Globus pallidus (tissue), 1 donor: ENCODE data around the gene ACACA.

Source experiments
- DNase-seq: peaks from one replicate; pipeline ENCODE4 v3.0.0-alpha.2; 2015; ENCODE audit warnings: low spot score

The ACACA gene

DNA sequence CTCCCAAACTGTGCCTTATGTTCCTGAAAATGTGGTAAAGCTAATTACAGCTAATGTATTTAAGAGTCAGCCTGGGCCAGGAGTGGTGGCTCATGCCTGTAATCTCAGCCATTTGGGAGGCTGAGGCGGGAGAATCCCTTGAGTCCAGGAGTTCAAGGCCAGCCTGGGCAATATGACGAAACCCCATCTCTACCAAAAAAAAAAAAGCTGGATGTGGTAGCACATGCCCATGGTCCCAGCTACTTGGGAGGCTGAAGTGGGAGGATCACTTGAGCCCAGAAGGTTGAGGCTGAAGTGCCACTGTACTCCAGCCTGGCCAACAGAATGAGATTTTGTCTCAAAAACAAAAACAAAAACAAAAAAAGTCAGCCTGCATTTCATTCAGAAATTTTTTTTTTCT, 64.0 kb downstream of the ACACA start:
- DNase-seq: no peak

DNA sequence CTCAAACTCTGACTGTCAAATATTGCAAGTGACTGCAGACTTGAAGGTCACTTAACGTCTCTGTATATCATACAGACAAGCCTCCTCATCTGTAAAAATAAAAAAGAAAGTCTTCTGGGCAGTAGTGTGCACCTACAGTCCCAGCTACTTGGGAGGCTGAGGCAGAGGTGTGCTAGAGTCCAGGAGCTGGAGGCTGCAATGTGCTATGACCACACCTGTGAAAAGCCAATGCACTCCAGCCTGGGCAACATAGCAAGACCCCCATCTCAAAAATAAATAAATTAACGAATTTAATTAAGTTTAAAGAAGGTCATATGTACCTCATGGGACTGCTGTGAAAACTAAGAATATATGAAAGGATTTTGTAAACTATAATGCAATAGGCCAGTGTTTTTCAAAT, 65.8 kb downstream of the ACACA start:
- no peak for DNase-seq

DNA sequence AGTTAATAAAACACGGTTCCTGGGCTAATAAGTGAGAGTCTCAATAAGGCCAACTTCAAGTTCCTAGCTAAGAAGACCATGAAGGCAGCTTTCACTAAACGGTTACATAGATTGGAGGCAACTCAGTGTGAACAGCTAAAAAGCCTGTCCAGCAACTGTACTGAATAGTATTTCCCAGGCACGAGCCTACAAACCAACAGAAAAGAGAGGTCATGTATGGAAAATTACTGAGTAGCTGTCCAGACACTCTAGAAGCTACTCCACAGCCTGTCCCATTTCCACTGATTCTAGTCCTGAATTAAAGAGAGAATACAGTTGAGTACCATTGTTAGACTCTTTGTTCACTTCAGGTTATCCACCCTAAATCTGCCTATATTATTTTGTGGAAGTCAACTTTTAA, 67.3 kb downstream of the ACACA start:
- no peak for DNase-seq

DNA sequence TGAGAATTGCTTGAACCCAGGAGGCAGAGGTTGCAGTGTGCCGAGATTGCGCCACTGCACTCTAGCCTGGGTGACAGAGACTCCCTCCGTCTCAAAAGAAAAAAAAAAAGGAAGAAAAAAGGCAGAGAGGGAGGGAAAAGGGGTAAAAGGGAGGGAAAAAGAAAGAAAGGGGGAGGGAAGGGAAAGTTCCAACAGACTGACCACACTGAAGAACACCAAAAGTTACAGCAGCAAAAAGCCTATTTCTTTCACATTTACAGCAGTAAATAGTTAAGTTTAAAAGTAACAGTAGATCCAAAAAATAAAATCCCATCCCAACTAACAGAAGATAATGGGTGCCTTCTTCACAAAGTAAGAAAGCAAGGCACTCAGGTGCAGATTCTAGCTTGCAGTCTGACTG, 67.8 kb downstream of the ACACA start:
- DNase-seq: no peak

DNA sequence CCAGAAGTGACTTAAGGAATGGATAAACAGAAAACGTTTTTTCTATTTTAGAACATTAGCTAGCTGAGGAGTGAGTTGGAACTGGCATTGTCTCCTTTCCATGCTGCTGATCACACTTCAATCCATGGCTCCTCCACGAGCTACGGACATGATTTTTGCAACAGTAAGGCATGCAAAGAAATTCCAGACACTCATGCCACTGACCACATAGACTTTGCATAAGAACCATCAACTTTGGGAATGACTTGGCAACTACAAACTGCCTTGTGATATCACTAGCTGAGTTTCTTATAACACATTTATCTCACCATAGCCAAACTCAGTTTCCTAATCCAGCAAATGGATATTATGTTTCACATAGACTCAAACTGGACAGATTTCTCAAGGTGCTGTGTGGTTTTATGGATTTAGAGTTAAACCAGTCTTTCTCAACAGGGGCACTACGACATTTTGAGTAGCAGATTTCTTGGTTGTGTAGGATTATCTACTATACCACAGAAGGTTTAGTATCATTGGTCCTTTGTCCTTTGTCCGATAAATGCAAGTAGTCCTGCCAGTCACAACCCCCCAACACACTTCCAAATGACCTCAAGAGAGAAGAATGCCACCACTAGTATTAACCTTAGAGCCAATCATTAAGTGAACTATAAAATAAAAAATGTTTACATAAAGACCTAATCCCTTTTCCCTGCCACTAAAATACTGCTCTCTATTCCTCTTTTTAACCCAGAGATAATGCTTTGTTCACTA, 79.1 kb downstream of the ACACA start:
- DNase-seq: no peak

DNA sequence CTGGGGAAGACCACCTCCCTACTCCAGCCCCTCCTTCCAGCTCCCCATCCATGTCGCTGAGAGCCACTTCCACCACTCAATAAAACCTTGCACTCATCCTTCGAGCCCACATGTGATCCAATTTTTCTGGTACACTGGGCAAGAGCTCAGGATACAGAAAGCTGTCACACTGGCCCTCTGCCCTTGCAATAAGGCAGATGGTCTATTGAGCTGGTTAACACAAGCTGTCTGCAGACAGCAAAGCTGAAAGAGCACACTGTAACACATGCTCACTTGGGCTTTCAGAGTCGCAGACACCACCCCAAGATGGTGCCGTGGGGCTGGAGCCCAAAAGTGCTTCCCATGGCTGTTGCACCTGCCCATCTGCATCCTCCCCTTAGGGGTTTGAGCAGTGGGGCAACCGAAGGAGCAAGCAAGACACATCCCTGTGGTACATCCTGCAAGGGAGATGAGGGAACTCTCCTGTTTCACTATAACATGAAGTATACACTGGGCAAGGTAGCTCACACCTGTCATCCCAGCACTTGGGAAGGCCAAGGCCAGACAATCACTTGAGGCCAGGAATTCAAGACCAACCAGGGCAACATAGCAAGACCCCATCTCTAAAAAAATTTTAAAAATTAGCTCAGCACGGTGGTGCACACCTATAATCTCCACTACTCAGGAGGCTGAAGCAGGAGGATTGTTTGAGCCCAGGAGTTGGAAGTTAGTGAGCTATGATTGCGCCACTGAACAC, 83.6 kb downstream of the ACACA start:
- DNase-seq: peak; percentile 21

DNA sequence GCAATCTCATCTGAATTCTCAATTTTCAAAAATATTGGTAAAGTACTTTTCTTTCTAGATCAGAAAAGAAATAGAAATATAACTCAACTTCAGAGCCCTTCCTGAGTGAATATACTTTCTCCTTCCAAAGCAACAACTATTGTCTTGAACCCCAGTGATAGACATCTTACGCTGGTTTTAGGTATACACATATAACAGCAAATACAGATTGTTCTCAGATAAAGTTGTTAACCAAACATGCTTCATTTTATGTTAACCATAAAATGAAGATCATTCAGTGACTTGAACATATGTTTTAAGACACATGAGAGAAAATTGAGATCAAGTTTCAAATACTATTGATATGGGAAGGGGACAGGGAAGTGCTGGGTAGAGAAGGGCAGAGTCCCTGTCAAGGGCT, 84.5 kb downstream of the ACACA start:
- no peak for DNase-seq

DNA sequence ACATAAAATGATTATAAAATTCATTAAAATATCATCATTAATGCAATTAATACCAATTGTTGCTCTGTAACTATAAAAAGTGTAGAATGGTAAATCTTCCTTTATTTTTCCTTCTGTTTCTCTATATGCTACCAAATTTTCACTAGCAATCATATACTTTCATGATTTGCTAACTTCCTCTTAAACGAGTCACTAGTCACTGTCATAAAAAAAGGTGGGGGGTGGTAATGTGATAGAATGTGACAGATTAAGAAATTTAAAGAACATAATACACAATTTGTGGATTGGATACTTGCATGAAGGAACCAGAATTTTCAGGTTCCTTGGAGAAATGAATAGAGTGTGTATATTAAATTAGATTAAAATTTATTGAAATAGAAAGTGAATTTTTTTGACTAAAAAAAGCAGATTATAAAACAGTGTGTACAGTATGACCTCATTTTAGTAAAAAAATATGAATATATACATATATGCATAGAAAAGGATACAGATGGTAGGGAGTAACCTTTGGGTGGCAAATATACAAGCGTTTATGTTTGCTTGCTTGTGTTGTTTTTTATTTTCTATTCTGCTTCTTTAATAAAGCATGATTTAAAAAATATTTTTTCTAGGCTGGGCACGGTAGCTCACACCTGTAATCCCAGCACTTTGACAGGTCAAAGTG, 87.6 kb downstream of the ACACA start:
- no peak for DNase-seq

DNA sequence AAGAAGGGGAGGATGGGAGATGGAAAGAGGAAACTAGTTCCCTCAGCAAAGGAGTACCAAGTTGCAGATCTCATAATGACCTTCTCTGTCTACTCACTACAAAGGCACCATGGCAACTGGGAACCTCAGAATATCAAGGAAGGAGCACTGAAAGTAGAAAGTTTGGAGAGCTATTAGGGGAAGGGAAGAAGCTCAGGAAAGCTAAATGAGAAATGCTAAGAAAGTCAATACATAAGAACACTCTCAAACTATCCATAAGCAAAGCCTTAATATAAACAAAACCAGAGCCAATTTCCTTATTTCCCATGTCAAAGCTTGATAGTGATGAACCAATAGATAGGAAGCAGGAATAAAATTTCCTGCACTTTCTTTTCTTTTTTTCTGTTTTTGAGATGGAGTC, 88.8 kb downstream of the ACACA start:
- DNase-seq: no peak

DNA sequence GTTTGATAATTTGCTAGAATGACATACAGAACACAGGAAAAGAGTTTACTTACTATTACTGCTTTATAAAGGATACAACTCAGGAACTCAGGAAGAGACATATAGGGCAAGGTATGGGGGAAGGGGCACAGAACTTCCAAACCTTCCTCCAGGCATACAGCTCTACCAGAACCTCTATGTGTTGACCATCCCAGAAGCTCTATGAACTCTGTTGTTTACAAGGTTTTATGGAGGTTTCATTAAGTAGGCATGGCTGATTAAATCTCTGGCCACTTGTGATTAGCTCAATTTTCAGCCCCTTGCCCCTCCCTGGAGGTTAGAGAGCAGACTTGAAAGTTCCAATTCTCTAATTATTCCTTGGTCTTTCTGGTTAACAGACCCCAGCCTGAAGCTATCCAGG, 91.0 kb downstream of the ACACA start:
- no peak for DNase-seq

DNA sequence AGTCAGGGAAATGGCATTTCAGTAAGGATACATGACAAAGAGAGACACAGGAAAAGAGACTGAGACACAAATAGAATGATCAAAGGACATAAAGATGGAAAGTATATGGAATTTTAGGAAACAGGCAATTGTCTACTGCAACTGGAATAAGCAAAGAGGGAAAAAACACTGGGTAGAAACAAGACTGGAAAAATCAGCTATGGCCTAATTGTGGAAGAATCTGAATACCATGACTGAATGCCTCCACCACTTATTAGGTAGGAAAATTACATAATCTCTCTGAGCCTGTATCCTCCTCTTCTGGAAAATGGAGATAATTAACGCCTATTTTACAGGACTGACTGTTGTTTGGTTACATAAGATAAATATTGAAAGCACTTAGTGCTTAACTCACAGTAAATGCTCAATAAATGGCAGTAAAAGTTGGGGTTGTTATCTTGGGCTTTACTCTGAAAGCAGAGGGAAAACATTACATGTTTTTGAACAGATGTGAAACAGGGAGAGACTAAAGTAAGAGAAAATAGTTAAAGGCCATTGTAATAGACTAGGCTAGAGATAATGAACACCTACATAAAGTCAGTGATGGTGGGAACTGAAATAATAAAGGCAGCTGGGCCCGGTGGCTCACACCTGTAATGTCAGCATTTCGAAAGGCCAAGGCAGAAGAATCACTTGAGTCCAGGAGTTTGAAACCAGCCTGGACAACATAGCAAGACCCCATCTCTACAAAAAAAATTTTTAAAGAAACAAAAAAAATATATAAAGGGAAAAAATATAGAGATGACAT, 94.3 kb downstream of the ACACA start:
- no peak for DNase-seq

DNA sequence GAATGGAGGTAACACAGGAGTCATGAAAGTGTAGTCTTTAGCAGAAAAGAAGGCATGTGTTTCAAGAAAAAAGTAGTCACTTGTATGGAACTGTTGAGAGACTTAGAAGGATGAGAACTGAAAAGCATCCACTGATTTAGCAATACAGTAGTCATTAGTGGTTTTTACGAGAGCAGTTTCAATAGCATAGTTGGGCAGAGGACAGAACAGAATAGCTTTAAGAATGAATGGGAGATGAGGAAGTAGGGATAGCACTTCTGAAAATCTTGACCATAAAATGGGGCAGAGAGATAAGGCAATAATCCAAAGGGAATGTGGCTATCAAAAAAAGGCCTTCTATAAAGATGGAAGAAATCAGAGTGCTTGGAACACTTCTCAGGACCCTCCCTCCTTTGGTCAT, 95.7 kb downstream of the ACACA start:
- DNase-seq: no peak

DNA sequence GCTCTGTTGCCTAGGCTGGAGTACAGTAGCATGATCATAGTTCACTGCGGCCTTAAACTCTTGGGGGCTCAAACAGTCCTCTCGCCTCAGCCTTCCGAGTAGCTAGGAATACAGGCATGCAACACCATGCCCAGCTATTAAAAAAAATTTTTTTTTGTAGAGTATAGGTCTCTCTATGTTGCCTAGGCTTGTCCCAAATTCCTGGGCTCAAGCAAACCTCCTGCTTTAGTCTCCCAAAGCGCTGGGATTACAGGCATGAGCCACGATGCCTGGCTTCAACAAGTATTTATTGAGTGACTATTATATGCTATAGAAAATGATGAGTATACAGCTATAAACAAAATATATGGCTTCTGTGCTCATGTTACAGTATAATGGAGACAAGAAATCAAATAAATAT, 97.6 kb downstream of the ACACA start:
- DNase-seq: no peak

DNA sequence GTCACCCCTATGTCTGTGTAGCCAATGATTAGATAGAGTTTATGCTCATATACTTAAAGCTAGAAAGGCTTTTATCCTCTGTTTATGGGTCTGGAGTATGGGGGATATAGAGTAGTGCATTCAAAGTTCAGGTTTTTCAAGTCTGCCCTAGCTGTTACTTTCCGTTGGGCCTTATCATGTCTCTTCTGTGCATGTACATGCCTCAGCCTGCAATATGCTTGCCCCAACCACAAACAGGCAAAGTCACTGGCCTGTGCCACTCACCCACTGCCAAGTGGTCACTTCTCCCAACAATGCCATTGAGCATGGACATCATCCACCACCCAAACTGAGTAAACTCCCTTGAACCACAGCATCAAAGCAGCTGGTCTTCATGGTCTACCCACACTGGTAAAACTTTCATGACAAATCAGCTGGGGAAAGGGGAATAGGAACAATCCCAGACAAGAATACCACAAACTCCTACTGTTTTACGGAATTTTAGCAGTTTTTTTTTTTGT, 101.2 kb downstream of the ACACA start:
- no peak for DNase-seq

DNA sequence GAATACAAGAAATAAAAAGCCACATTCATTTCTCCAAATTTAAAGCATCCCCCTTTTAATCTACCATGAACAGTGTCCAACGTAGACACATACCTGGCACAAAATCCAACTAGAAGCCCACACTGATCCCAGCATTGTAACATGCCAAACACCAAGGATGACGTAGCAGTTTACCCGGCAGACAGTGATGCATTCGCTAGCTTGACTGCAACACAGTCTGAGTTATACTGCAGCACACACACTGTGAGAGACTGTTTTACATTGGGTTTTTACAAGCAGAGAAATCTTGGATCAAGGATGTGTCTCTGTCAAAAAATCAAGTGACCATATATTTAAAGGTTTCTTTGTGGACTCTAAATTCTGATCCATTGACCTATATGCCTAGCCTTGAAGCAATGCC, 105.3 kb downstream of the ACACA start:
- DNase-seq: peak; percentile 51

DNA sequence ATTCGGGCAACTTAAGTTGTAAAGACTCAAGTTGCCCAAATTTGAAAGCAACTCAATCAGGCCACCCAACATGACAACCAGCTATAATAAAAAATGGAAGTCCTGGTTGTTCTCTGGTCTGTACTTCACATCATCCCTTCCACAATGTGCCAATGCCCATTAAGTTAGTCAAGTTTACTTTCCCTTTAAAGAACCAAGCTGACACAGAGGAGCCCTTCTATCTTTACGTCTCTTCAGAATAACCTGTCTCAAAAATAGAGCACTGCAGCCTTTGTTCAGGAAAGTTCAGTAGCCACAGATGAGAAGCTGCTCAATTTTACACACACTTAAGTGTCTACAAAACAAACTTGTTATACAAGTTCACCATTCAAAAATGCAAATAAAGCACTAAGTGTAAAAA, 106.0 kb downstream of the ACACA start:
- DNase-seq: peak; percentile 20

DNA sequence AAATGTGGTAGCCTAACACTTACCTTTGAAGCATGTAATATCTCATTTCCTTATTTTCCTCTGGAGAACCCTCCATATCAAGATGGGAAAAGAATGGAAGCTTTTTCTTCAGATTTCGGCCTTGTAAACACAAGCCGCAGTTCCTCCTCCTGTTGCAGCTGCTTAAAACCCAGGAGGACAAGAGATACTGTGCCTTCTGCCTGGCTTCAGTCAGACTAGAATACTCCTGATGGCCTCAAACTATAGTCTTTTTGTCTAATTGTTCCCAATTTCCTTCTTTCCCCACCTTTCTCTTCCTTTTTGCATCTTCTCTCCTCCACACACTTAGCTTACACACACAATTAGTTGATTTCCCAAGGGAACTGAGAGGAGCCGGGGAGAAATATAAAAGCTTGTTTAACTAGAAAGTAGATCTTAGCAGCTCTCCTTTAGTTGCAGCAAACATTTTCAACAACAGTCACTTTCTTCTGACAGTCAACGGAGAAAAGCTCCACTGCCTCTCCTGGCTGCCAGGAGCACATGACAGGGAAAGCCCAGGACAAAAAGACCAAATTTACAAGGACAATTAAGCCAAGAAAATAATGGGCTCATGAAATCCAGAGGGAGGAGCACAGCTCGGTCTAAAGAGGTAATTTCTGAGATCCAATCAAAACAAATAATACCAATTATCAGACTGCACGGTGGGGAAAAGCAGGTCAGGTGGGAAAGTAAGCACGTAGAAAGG, 107.2 kb downstream of the ACACA start:
- DNase-seq: peak; percentile 51

DNA sequence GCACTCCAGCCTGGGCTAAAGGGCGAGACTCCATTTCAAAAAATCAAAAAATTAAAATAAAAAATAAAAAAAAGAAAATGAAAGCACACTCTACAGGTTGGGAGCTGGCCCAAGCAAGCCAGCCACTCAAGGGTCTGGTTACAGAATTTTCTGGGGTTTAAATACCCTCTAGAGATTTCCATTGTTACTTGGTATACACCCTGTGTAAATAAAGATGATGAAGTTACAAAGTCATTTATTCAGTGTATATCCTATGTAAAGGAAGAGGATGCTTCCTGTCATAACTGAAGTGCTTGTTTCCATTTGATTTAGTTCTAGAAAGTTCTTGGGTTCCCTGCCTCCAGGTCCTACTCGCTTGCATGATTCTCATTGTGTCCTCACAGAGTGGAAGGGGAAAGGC, 110.7 kb downstream of the ACACA start:
- DNase-seq: no peak

DNA sequence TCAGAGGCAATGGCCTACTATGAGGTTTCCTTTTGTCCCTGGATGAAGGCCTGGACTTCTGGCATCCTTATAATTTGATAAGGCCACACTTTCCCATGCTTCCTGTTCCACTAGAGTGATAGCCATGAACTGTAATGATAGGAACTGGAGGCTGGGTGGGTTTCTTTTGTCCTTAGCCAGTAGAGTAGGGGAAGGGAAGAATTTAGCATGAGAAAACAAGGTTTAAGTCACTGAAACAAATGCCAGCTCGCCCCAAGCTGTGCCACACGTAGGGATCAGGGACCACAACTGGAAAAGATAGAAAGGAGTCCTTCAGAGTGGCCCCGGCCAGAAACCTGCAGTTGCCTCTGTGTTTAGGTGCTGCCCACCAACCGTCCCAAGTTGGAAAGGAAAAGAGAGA, 111.7 kb downstream of the ACACA start:
- no peak for DNase-seq

DNA sequence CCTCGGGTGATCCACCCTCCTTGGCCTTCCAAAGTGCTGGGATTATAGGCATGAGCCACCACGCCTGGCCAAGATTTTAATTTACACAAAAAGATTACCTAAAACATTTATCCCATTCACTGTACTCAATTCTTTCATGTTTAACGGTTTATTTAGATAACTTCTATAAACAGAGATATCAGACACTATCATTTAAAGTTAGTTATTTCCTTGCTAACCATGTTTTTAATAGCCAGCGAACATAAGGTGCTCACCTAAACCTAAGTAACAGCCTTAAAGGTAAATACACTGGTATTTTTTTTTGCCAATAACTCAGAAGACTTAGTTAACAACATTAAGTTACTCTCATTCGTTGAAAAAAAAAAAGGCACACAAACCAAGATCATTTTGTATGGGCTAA, 112.9 kb downstream of the ACACA start:
- no peak for DNase-seq

DNA sequence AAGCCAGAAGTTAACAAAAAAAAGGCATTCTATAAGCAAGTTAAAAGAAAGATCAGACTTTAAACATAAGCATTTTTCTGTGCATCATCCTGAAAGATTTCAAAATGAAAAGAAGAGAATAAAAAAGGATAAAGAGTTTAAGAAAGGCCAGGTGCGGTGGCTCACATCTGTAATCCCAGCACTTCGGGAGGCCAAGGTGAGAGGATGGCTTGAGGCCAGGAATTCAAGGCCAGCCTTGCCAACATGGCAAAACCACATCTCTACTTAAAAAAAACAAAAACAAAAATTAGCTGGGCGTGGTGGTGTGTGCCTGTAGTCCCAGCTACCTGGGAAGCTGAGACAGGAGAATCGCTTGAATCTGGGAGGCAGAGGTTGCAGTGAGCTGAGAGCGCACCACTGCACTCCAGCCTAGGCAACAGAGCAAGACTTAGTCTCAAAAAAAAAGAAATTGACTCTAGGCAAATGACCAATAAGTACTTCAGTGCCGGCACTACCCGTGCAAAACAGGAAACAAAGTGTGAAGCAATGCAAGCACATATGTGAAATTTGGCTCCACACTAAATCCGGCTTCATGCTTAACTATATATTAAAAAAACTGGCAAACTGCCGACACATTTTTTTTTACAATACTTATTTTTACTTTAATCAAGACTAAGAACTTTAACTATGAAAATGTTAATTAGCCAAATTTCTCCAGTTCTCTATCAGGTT, 114.1 kb downstream of the ACACA start:
- no peak for DNase-seq
